NCI-H1105 treated with DMSO at 0.1 percent for 48 hours (cell line): ENCODE data around the gene EFCAB9.

Experiments used
- DNase-seq: peaks from one replicate; lab custom pipeline; 2025; lab: John Stamatoyannopoulos, UW

Gene EFCAB9

DNA sequence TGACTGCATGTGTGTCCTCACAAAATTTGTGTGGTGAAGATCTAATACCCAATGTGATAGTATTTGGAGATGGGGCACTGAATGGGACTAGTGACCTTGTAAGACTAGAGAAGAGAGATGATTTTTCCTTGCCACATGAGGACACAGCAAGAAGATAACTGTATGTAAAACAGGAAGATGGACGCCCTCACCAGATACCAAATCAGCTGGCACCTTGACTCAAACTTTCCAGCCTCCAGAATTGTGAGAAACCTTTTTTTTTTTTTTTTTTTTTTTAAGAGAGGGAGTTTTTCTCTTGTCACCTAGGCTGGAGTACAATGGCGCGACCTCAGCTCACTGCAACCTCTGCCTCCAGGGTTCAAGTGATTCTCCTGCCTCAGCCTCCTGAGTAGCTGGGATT is 49.3 kb downstream of the EFCAB9 start:
- no peak for DNase-seq

DNA sequence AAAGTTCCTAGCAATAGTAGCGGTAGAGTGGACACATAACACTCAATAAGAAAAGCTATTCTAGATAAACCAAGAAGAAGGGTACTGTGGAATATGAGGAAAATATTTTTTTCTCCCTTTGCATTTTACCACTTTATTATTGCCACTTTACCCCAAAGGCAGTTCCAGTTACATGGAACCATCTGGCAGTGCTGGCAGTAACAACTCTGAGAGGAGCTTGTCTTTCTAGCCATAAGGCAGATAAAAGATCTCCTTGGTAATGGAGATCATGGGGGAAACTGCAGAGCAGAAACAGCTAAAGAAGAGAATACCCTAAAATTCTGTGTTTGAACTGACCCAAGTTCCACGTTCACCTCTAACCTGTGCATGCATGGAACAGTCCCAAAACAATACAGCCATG is 51.1 kb downstream of the EFCAB9 start:
- no peak for DNase-seq

DNA sequence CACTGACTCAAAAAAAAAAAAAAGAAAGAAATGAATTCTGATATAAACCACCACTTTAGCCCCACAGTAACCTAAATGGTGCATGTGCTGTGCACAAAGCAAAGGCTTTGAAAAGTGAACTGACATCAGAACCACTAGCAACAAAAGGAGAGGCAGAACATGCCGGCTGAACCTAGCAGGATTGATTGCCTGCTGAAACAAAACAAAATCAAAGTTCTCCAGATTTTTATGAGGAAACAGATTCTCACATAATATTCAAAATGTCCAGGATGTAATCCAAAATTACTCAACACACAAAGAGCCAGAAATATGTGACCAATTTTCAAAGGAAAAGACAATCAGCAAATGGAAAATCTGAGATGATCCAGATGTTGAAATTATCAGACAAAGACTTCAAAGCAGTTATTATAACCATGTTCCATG is 51.7 kb downstream of the EFCAB9 start:
- no peak for DNase-seq

DNA sequence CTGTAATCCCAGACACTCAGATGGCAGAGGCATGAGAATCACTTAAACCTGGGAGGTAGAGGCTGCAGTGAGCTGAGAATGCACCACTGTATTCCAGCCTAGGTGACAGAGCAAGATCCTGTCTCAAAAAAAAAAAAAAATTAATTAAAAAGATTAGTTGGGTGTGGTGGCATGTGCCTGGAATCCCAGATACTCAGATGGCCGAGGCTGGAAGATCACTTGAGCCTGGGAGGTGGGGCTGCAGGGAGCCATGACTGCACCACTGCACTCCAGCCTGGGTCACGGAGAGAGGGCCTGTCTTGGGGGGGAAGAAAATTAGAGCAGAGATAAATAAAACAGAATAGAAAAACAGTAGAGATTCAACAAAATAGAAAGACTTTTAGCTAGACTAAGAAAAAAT is 54.7 kb downstream of the EFCAB9 start:
- DNase-seq, result no peak

DNA sequence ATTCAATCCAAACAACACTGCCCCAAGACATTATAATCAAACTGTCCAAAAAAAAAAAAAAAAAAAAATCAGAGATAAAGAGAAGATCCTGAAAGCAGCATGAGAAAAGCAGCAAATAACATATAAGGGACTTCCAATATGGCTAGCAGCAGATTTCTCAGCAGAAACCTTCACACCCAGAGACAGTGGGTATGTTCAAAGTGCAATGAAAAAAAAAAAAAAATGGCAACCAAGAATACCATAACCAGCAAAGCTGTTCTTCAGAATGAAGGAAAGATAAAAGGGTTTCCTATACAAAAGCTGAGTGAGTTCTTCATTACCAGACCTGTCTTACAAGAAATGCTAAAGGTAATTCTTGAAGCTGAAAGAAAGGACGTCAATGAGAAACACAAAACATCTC is 57.4 kb downstream of the EFCAB9 start:
- DNase-seq, result no peak

DNA sequence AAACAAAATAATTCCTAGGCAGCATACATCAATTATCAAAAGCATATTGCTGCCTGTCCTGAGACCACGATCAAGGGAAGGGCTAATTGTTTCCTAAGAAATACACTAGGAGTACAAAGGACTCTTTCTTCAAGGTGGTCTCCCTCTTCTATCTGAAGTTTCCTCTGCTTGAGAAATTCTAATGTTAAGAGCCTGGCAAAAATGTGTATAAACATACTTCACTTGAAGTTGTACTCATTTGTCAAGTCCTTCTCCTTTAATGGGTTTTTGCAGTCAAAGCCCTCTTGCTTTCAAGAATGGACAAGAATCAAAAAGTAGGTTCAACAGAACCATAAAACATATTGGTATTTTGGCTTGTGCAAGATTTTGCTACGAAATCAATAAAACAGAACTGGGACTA is 58.5 kb downstream of the EFCAB9 start:
- DNase-seq, result no peak
